ENCODE results near the gene NTNG1. TPM values are rescaled to one million over a fixed set of nuclear protein-coding genes. Genes with fewer than 3 reads are reported as not detected.

Gene NTNG1
- total RNA-seq, 1 donor from 2014 or later = 8.1 TPM

DNA sequence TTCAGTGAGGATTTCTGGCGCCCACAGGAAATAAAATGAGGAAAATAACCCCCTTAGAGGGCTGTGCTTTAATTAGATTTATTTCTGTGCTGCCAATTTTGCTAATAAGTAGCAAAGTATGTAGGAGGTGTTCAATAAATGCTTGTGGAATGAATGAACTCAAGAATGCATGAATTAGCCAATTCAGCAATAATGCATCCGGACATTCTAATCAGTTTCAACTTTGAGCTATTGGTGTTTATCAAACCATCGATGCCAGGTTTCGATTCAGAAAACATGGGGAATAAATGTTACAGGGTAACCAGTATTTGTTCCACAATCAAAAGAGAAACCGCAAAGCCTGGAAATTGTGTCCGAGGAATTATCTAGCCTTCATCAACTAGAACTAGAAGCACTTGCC is 353.2 kb downstream of the NTNG1 start:
- no peaks in the 10 kb centered on the region for H3K36me3 ChIP-seq (ENCODE audit: insufficient read depth, low read length)

DNA sequence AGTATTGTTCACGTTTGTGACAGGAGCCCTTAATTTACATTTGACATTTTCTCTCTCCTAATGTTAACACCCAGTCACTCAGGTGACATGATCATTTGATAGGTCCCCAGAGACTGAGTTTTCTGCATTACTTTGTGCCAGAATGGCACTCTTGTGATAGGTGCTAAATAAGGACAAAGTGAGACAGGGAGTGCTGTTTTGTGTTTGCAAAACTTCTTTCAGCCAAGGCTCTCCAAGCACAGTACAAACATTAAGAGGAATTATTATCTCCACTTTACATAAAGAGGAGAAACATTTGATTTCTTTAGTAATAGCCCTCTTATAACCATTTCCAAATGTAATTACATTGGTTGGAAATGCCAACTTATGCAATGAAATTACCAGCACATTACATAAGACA is 355.2 kb downstream of the NTNG1 start:
- Histone ChIP-seq H3K4me3 (ENCODE audit: insufficient read depth, low read depth, low read length) (no peak overlapping the region), H3K9ac (ENCODE audit: low read length) (no peak overlapping the region), H3K27ac (ENCODE audit: low read depth, low read length) (no peak overlapping the region), H3K9me3 (ENCODE audit: insufficient read depth, low read depth, low read length) (no peaks in the 10 kb centered on the region), H3K79me2 (ENCODE audit: insufficient read depth, low read length) (no peaks in the 10 kb centered on the region), H3K36me3 (ENCODE audit: insufficient read depth, low read length) (no peaks in the 10 kb centered on the region), H3K4me1 (ENCODE audit: insufficient read depth, low read length) (no peaks in the 10 kb centered on the region), H4K20me1 (ENCODE audit: insufficient read depth, low read length) (no peaks in the 10 kb centered on the region), H2AFZ (ENCODE audit: low read depth, low read length) (no peak overlapping the region), H3K27me3 (ENCODE audit: insufficient read depth, low read length) (no peaks in the 10 kb centered on the region), H3K4me2 (ENCODE audit: low read length) (no peak overlapping the region)
- TF ChIP-seq EZH2 (IDR thresholded peaks at IDR 0.05; ENCODE audit: insufficient read depth, low read length) = no peak
- TF ChIP-seq, protein P1, sequence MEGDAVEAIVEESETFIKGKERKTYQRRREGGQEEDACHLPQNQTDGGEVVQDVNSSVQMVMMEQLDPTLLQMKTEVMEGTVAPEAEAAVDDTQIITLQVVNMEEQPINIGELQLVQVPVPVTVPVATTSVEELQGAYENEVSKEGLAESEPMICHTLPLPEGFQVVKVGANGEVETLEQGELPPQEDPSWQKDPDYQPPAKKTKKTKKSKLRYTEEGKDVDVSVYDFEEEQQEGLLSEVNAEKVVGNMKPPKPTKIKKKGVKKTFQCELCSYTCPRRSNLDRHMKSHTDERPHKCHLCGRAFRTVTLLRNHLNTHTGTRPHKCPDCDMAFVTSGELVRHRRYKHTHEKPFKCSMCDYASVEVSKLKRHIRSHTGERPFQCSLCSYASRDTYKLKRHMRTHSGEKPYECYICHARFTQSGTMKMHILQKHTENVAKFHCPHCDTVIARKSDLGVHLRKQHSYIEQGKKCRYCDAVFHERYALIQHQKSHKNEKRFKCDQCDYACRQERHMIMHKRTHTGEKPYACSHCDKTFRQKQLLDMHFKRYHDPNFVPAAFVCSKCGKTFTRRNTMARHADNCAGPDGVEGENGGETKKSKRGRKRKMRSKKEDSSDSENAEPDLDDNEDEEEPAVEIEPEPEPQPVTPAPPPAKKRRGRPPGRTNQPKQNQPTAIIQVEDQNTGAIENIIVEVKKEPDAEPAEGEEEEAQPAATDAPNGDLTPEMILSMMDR (IDR thresholded peaks at IDR 0.05; ENCODE audit: insufficient read depth, low read depth, low read length) = no peak
- Mint-ChIP-seq H3K27me3 (ENCODE audit: low read depth, unreplicated experiment) (peaks cover 8% of the 10 kb centered on the region), H3K4me1 (ENCODE audit: low read depth, unreplicated experiment) (no peaks in the 10 kb centered on the region), H3K4me3 (ENCODE audit: unreplicated experiment) (no peak overlapping the region), H3K36me3 (ENCODE audit: low read depth, unreplicated experiment) (no peaks in the 10 kb centered on the region), H3K27ac (ENCODE audit: unreplicated experiment) (no peak overlapping the region), H3K9me3 (ENCODE audit: unreplicated experiment) (peaks cover 2% of the 10 kb centered on the region)
- FAIRE-seq (no peak), DNase-seq (ENCODE audit: low read depth) (no peak)

More for the DNA sequence above, 353.2 kb downstream of the NTNG1 start:
- TF ChIP-seq, protein P1 (IDR thresholded peaks at IDR 0.05; ENCODE audit: insufficient read depth, low read depth, low read length) = no peak
- TF ChIP-seq EZH2 (IDR thresholded peaks at IDR 0.05; ENCODE audit: insufficient read depth, low read length) = no peak
- no peak for FAIRE-seq
- H3K4me2 ChIP-seq (ENCODE audit: low read length) = no peak overlapping the region
- peaks cover 8% of the 10 kb centered on the region for H3K27me3 Mint-ChIP-seq (ENCODE audit: low read depth, unreplicated experiment)
- no peaks in the 10 kb centered on the region for H3K4me1 ChIP-seq (ENCODE audit: insufficient read depth, low read length)
- H3K27ac Mint-ChIP-seq (ENCODE audit: unreplicated experiment) = no peak overlapping the region
- H3K27ac ChIP-seq (ENCODE audit: low read depth, low read length) = no peak overlapping the region
- no peaks in the 10 kb centered on the region for H3K4me1 Mint-ChIP-seq (ENCODE audit: low read depth, unreplicated experiment)
- H3K9ac ChIP-seq (ENCODE audit: low read length) = no peak overlapping the region
- no peak overlapping the region for H3K4me3 ChIP-seq (ENCODE audit: insufficient read depth, low read depth, low read length)
- H2AFZ ChIP-seq (ENCODE audit: low read depth, low read length) = no peak overlapping the region
- no peak for DNase-seq (ENCODE audit: low read depth)
- H3K27me3 ChIP-seq (ENCODE audit: insufficient read depth, low read length) = no peaks in the 10 kb centered on the region
- H3K4me3 Mint-ChIP-seq (ENCODE audit: unreplicated experiment) = no peak overlapping the region
- no peaks in the 10 kb centered on the region for H3K9me3 ChIP-seq (ENCODE audit: insufficient read depth, low read depth, low read length)
- H3K9me3 Mint-ChIP-seq (ENCODE audit: unreplicated experiment) = no peaks in the 10 kb centered on the region
- no peaks in the 10 kb centered on the region for H4K20me1 ChIP-seq (ENCODE audit: insufficient read depth, low read length)
- H3K79me2 ChIP-seq (ENCODE audit: insufficient read depth, low read length) = no peaks in the 10 kb centered on the region
- no peaks in the 10 kb centered on the region for H3K36me3 Mint-ChIP-seq (ENCODE audit: low read depth, unreplicated experiment)

DNA sequence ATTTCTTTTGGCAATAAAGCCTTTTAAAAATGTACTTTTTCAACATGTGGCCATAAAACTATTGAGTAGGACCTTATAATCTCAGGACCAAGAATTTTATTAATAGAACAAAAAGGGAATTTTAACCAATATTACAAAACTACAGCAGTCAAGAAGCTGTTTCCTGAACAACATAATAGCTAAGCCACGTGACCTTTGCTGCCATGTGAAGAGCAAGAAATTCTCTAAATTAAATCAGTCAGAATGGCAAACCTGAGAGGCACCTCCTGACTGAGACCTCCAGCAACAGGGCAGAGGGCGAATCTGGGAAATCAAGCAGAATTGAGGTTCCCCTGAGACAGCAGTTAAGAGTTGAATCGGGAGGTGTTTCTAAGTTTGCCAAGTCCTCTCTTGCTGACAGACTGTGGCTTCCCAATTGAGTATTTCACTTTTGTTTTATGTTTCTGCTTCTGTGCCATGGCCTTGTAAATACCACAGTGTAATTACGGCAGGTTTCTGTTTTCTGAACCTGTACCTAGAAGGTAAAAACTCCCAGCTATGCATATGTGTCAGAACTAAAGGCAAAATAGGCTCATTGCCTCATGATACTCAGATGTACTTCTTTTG is 358.4 kb downstream of the NTNG1 start:
- H3K27me3 ChIP-seq (ENCODE audit: insufficient read depth, low read length) = no peaks in the 10 kb centered on the region
- no peak overlapping the region for H3K9ac ChIP-seq (ENCODE audit: low read length)
- no peaks in the 10 kb centered on the region for H4K20me1 ChIP-seq (ENCODE audit: insufficient read depth, low read length)
- no peaks in the 10 kb centered on the region for H3K9me3 ChIP-seq (ENCODE audit: insufficient read depth, low read depth, low read length)
- no peaks in the 10 kb centered on the region for H3K4me1 Mint-ChIP-seq (ENCODE audit: low read depth, unreplicated experiment)
- FAIRE-seq (no peak), DNase-seq (ENCODE audit: low read depth) (no peak)
- H3K36me3 Mint-ChIP-seq (ENCODE audit: low read depth, unreplicated experiment) = no peaks in the 10 kb centered on the region
- H3K27ac ChIP-seq (ENCODE audit: low read depth, low read length) = no peak overlapping the region
- no peak overlapping the region for H3K4me3 ChIP-seq (ENCODE audit: insufficient read depth, low read depth, low read length)
- TF ChIP-seq, protein P1 (IDR thresholded peaks at IDR 0.05; ENCODE audit: insufficient read depth, low read depth, low read length) = no peak
- TF ChIP-seq EZH2 (IDR thresholded peaks at IDR 0.05; ENCODE audit: insufficient read depth, low read length) = no peak
- peaks cover 2% of the 10 kb centered on the region for H3K9me3 Mint-ChIP-seq (ENCODE audit: unreplicated experiment)
- H3K36me3 ChIP-seq (ENCODE audit: insufficient read depth, low read length) = no peaks in the 10 kb centered on the region
- H2AFZ ChIP-seq (ENCODE audit: low read depth, low read length) = no peak overlapping the region
- no peaks in the 10 kb centered on the region for H3K4me1 ChIP-seq (ENCODE audit: insufficient read depth, low read length)
- peaks cover 8% of the 10 kb centered on the region for H3K27me3 Mint-ChIP-seq (ENCODE audit: low read depth, unreplicated experiment)
- H3K4me2 ChIP-seq (ENCODE audit: low read length) = no peak overlapping the region
- H3K27ac Mint-ChIP-seq (ENCODE audit: unreplicated experiment) = no peak overlapping the region
- H3K4me3 Mint-ChIP-seq (ENCODE audit: unreplicated experiment) = no peak overlapping the region
- H3K79me2 ChIP-seq (ENCODE audit: insufficient read depth, low read length) = no peaks in the 10 kb centered on the region
